ENCODE results near the gene SBF2.

The SBF2 gene

GRCh38 chr11:10282117-10282516 is 11.9 kb downstream of the SBF2 start:
- TF ChIP-seq CTCF (IDR thresholded peaks at IDR 0.05; ENCODE audit: borderline replicate concordance, control extremely low read depth, extremely low read depth, insufficient read depth, missing control alignments): no peak
- no peak for DNase-seq (ENCODE audit: low spot score)
- in situ Hi-C loops (cut with MboI; ENCODE audit: low sequenced_read_pairs, unreplicated experiment): no loop called here

- in situ Hi-C loops (cut with MboI; ENCODE audit: low sequenced_read_pairs, unreplicated experiment): no loop called here
- TF ChIP-seq CTCF (IDR thresholded peaks at IDR 0.05; ENCODE audit: borderline replicate concordance, control extremely low read depth, extremely low read depth, insufficient read depth, missing control alignments): no peak
- DNase-seq (ENCODE audit: low spot score): no peak
Observed at GRCh38 chr11:10275714-10276113, 18.3 kb downstream of the SBF2 start.

- in situ Hi-C loops (cut with MboI; ENCODE audit: low sequenced_read_pairs, unreplicated experiment): no loop called here
- no peak for DNase-seq (ENCODE audit: low spot score)
- no peak for TF ChIP-seq CTCF (IDR thresholded peaks at IDR 0.05; ENCODE audit: borderline replicate concordance, control extremely low read depth, extremely low read depth, insufficient read depth, missing control alignments)
Observed at GRCh38 chr11:10274726-10275125, 19.3 kb downstream of the SBF2 start.

- no peak for TF ChIP-seq CTCF (IDR thresholded peaks at IDR 0.05; ENCODE audit: borderline replicate concordance, control extremely low read depth, extremely low read depth, insufficient read depth, missing control alignments)
- DNase-seq (ENCODE audit: low spot score): no peak
- in situ Hi-C loops (cut with MboI; ENCODE audit: low sequenced_read_pairs, unreplicated experiment): no loop called here
Observed at GRCh38 chr11:10273738-10274137, 20.3 kb downstream of the SBF2 start.

GRCh38 chr11:10272132-10272531 is 21.9 kb downstream of the SBF2 start:
- in situ Hi-C loops (cut with MboI; ENCODE audit: low sequenced_read_pairs, unreplicated experiment): no loop called here
- no peak for TF ChIP-seq CTCF (IDR thresholded peaks at IDR 0.05; ENCODE audit: borderline replicate concordance, control extremely low read depth, extremely low read depth, insufficient read depth, missing control alignments)
- no peak for DNase-seq (ENCODE audit: low spot score)

- no peak for DNase-seq (ENCODE audit: low spot score)
- TF ChIP-seq CTCF (IDR thresholded peaks at IDR 0.05; ENCODE audit: borderline replicate concordance, control extremely low read depth, extremely low read depth, insufficient read depth, missing control alignments): no peak
Observed at GRCh38 chr11:10268746-10269488, 25.1 kb downstream of the SBF2 start.

More at GRCh38 chr11:10268746-10269488, 25.1 kb downstream of the SBF2 start:
- in situ Hi-C loops (cut with MboI; ENCODE audit: low sequenced_read_pairs, unreplicated experiment): no loop called here
